ENCODE measurements around the gene TRPM3.
"Not testable (repeated sequence)": the region's sequence is repeated elsewhere in the genome, so short reads cannot be mapped to it uniquely, and the experiment has no call there.

TRPM3 gene

GRCh38 chr9:70760228-70760627 lies 361.2 kb downstream of the TRPM3 start:
- no peak for DNase-seq (ENCODE audit: low read depth in 3 of 3)

DNA sequence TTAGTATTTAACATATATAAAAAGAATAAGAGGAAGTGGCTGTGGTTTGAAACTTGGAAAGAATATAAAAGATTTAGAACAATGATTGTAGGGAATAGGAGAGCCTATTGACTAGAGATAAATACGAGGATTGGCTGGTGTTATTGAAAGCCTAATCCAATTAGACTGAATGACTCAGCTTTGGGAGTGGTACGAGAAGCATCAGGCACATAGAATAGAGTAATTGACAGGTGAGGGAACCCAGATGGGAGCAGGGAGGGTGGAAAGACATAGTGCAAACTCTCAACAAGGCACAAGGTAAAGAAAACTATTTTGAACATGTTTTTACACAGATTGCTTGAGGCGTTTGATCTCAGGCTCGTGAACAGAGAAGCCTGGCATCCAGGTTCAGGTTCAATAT lies 368.1 kb downstream of the TRPM3 start:
- DNase-seq (ENCODE audit: low read depth in 3 of 3), result no peak

GRCh38 chr9:70749066-70749465 lies 372.4 kb downstream of the TRPM3 start:
- DNase-seq (ENCODE audit: low read depth in 3 of 3), result no peak

DNA sequence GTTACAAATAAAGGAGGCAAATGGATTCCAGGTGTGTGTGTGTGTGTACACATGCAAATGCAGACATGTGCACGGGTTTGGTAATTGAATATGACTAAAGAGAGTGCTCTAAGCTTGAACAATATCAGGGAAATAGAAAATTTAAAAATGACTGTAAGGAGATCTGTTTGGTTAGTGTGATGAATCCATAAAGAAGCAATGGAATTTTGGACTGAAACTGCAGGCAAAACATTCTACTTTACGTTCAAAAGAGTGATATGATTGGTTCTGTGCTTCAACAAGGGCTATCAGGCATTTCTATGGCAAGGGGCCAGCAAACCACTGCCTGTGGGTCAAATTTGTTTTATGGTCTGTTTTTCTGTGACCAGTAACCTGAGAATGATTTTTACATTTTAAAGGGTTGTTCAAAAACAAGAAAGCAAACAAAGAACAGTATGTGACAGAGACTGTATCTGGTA lies 374.1 kb downstream of the TRPM3 start:
- DNase-seq (ENCODE audit: low read depth in 3 of 3), result no peak

DNA sequence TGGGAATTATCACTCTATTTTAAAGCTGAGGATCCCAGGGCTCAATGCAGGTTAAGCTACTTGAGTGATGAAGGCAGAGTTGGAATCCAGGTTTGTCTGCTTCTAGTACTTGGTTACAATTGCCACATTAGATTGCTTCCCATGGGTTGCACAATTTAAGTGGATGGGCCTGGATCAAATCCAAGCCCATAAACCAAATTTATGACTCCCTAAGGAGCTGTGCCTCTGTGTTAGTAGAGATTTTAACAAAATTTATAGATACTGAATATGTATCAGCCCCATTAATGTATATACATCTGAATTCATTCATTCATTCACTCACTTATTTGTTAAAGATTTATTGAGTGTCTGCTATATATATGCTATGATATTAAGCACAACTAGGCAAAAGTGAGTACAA lies 374.7 kb downstream of the TRPM3 start:
- no peak for DNase-seq (ENCODE audit: low read depth in 3 of 3)

- no peak for DNase-seq (ENCODE audit: low read depth in 3 of 3)
Observed at GRCh38 chr9:70746316-70746715, 375.1 kb downstream of the TRPM3 start.

- DNase-seq (ENCODE audit: low read depth in 3 of 3), result not testable (repeated sequence)
Observed at GRCh38 chr9:70724794-70725193, 396.6 kb downstream of the TRPM3 start.

- DNase-seq (ENCODE audit: low read depth in 3 of 3), result not testable (repeated sequence)
Observed at GRCh38 chr9:70724025-70724424, 397.4 kb downstream of the TRPM3 start.

- not testable (repeated sequence) for DNase-seq (ENCODE audit: low read depth in 3 of 3)
Observed at GRCh38 chr9:70706797-70707196, 414.6 kb downstream of the TRPM3 start.

DNA sequence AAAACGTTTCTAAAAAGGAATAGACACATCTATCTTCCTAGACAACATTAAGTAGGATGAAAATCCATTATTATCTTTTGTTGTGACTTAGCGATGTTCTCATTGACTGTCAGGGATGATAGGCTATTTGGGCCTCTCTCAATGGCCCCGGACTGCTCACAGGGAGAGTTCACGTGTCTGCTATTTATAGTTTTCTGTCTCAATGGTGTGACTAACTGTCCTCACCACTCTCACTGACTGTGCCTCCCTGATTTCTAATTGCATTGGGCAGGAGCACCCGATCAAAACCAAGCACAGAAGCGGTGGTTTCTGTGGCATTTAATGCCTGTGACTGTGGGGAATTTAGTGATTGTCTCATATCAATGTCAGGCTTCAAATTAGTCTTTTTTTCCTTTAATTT lies 420.3 kb downstream of the TRPM3 start:
- no peak for DNase-seq (ENCODE audit: low read depth in 3 of 3)

GRCh38 chr9:70696694-70697335 lies 424.6 kb downstream of the TRPM3 start:
- no peak for DNase-seq (ENCODE audit: low read depth in 3 of 3)

DNA sequence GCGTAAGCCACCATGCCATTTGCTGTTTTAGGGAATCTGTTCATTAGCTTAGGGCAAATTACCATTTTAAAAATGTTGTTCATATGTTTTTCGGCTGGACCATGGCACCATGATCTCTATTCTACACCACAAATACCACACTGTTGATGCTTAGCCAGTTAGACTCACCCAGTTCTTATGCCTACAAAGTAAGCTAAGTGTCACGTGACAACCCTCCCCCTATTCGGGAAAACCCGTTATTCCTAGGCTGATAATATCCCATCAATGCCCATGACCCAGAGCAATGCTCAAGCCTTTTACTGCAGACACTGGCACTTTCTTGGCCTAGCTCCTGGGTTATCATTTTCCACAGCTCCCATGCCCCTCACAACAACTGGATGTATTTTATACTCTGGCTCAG lies 426.7 kb downstream of the TRPM3 start:
- no peak for DNase-seq (ENCODE audit: low read depth in 3 of 3)

GRCh38 chr9:70693186-70693585 lies 428.2 kb downstream of the TRPM3 start:
- DNase-seq (ENCODE audit: low read depth in 3 of 3), result no peak

DNA sequence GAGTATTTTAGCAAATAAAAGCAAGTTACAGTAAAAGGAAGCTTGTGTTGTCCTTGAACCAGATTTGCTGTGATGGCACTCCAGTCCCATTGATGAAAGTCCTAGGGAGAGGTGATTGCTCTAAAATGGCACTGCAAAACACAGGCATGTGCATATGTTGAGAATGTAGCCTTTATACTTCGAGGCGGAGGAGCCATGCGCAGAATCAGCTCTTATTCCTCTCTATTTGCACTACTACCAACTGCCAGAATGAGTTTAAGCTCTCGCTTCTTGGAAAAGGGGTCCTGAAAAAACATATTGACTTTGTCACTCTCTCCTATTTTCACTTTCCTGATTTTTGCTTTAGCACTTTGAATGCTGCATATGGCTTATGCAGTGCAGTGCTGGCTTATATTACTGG lies 429.0 kb downstream of the TRPM3 start:
- no peak for DNase-seq (ENCODE audit: low read depth in 3 of 3)

GRCh38 chr9:70688704-70689103 lies 432.7 kb downstream of the TRPM3 start:
- no peak for DNase-seq (ENCODE audit: low read depth in 3 of 3)

- no peak for DNase-seq (ENCODE audit: low read depth in 3 of 3)
Observed at GRCh38 chr9:70683841-70684240, 437.6 kb downstream of the TRPM3 start.

DNA sequence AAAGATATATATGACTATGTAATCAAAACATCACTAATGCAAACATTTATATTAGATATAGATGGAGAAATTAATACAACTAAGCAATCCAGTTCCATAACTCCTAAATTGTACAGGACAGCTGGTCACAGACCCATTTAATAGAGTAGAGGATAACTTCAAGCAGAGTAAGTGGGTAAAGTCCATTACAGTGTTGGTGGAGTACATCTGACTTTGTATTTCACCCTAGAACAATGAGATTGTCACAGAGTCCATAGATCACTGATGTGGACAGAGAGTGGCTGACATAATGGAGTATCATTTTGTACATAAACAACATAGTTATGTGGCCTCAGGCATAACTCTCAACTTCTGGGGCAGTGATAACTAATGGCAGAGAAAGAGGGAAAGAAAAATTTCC lies 439.1 kb downstream of the TRPM3 start:
- DNase-seq (ENCODE audit: low read depth in 3 of 3), result no peak

GRCh38 chr9:70679845-70680244 lies 441.6 kb downstream of the TRPM3 start:
- DNase-seq (ENCODE audit: low read depth in 3 of 3), result no peak

- no peak for DNase-seq (ENCODE audit: low read depth in 3 of 3)
Observed at GRCh38 chr9:70678153-70678552, 443.3 kb downstream of the TRPM3 start.

DNA sequence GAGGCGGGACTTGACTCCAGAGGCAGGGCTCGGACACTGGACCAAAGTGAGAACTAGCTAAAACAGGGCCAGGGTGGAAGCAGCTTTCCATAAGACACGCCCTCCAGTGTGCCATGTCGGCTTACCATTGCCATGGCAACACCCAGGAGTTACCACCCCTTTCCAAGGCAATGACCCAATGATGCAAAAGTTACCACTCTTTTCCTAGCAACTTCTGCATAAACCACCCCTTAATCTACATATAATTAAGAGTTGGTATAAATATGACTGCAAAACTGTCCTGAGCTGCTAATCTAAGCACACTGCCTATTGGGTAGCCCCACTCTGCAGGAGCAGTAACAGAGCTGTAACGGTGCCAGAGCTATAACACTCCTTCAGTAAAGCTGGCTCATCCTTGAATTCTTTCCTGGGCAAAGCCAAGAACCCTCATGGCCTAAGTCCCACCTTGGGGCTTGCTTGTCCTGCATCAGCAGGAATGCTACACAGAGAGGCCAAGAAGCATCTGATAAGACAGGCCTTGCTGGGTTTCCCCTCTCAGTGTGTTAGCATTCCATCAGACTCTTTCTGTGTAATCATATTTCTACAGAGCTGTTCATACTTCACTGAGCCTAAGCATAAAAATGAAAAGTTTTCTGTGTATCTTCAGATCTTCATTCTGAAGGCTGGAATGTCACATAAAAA lies 444.2 kb downstream of the TRPM3 start:
- no peak for DNase-seq (ENCODE audit: low read depth in 3 of 3)

DNA sequence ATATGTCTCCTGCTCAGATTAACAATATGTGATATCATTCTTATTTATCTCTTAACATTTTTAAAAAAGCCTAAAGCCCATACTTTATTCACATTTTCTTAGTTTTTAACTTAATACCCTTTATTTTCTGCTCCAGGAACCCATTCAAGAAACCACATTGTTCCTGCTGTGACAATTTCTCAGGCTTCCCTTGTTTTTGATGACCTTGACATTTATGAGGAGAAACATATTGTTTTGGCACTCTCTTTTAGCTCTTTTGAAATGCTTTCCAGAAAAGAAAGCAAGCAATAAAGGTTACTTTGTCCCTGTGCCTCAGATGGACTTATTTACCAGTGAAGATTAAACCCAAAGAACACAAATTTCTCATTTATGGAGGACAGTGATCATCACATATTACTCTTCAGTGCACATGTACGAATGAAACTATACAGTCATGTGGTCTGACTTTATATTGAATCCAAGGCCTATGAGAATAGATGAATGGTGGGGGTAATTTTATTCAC lies 445.5 kb downstream of the TRPM3 start:
- no peak for DNase-seq (ENCODE audit: low read depth in 3 of 3)

DNA sequence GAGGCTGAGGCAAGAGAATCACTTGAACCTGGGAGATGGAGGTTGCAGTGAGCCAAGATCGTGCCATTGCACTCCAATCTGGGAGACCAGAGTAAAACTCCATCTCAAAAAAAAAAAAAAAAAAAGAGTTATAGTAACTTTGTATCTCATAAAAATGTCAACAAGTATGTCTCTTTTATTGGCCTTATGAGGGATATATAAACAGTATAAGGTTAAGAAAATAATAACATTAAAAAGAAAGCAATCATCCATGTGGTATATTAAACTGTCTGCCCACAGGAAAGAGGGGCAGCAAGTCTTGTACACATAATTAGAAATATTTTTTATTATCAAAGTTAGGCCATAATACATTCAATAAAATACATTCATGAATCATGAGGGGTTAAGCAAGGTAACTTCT lies 447.6 kb downstream of the TRPM3 start:
- no peak for DNase-seq (ENCODE audit: low read depth in 3 of 3)

DNA sequence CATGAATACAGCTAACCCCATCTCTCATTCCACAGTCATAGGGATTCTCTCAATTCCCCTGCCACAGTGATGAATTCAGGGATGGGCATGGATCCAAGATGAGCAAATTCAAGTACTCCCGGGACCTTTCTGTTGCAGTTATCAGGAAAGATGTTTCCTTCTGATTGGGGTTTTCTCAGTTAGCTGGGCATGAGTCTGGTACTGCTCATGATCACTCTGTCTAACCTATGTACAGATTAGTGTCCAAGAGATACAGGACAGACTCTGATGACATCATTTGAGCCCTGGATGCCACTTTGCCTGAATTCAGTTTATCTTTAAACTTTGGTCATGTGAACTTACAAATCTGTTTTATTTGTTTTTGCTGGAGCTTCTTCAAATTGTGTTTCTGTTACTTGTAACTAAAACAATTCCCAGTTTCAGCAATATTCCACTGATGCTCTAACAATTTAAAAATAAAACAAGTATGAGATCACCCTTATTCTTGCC lies 449.2 kb downstream of the TRPM3 start:
- no peak for DNase-seq (ENCODE audit: low read depth in 3 of 3)

Measured in stimulated activated CD4-positive, alpha-beta T cell treated with anti-CD3 and anti-CD28 coated beads, TNF-alpha, amount 100 ng/mL, for 4 hours (primary cell).